ENCODE measurements around the gene WSCD1.

DNA sequence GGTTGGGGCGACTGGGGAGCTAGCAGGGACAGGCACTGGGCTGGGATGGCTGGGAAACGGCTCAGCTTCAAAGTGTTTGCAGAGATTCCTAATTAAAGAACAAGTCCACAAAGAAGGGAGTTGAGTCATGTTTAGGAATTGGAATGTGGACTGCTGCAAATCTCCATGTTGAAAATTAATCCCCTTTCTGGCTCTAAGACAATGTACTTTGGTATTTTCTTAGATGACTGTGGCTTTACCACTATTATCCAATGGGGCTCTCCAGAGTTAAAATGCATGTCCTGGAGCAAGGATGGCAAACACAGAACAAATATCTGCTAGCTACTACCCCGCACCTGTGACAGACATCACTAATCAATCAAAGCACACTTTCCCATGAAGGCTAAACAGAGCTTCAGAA is 22.2 kb upstream of the WSCD1 start:
- TF ChIP-seq, protein P1, sequence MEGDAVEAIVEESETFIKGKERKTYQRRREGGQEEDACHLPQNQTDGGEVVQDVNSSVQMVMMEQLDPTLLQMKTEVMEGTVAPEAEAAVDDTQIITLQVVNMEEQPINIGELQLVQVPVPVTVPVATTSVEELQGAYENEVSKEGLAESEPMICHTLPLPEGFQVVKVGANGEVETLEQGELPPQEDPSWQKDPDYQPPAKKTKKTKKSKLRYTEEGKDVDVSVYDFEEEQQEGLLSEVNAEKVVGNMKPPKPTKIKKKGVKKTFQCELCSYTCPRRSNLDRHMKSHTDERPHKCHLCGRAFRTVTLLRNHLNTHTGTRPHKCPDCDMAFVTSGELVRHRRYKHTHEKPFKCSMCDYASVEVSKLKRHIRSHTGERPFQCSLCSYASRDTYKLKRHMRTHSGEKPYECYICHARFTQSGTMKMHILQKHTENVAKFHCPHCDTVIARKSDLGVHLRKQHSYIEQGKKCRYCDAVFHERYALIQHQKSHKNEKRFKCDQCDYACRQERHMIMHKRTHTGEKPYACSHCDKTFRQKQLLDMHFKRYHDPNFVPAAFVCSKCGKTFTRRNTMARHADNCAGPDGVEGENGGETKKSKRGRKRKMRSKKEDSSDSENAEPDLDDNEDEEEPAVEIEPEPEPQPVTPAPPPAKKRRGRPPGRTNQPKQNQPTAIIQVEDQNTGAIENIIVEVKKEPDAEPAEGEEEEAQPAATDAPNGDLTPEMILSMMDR (IDR thresholded peaks at IDR 0.05) = no peak
- TF ChIP-seq POLR2A (IDR thresholded peaks at IDR 0.05) (no peak), EP300 (IDR thresholded peaks at IDR 0.05) (no peak)
